NB4 (cell line): Measurements from ENCODE around the gene PPCS.

Experiments
- POLR2A ChIP-seq: IDR thresholded peaks from 2 replicates; pipeline ENCODE4 v1.6.1; 2011; ENCODE audit warnings: mild to moderate bottlenecking; ENCODE audit not compliant: insufficient read length; ENCODE audit errors: extremely low read depth
- TF ChIP-seq, protein P1 (sequence below): IDR thresholded peaks from one replicate; pipeline ENCODE4 v1.5.1; 2012; ENCODE audit warnings: low read depth, low read length

GRCh38 chr1:42476605-42477004 is 20.3 kb downstream of the PPCS start:
- no peak for TF ChIP-seq POLR2A
- TF ChIP-seq, protein P1, sequence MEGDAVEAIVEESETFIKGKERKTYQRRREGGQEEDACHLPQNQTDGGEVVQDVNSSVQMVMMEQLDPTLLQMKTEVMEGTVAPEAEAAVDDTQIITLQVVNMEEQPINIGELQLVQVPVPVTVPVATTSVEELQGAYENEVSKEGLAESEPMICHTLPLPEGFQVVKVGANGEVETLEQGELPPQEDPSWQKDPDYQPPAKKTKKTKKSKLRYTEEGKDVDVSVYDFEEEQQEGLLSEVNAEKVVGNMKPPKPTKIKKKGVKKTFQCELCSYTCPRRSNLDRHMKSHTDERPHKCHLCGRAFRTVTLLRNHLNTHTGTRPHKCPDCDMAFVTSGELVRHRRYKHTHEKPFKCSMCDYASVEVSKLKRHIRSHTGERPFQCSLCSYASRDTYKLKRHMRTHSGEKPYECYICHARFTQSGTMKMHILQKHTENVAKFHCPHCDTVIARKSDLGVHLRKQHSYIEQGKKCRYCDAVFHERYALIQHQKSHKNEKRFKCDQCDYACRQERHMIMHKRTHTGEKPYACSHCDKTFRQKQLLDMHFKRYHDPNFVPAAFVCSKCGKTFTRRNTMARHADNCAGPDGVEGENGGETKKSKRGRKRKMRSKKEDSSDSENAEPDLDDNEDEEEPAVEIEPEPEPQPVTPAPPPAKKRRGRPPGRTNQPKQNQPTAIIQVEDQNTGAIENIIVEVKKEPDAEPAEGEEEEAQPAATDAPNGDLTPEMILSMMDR, result no peak
